Epithelial cell of proximal tubule (primary cell): ENCODE results near the gene KCNH8. TPM values are rescaled to one million over a fixed set of nuclear protein-coding genes. Genes with fewer than 3 reads are reported as not detected.

Source experiments
- DNase-seq: peaks from one replicate; pipeline ENCODE4 v3.0.0-alpha.2; 2011; ENCODE audit warnings: low read depth
- H3K4me3 ChIP-seq: 2 replicates; pipeline ENCODE4 v1.5.1; 2011; ENCODE audit warnings: low read depth, mild to moderate bottlenecking, low read length
- CTCF ChIP-seq: conservative IDR thresholded peaks from 2 replicates; pipeline ENCODE4 v1.5.1; 2012; ENCODE audit warnings: low read depth, mild to moderate bottlenecking, low read length
- total RNA-seq: library from RNA; depleted of rRNA; stranded (reverse); fragments of >200 nt; gene quantifications from 2 replicates; pipeline ENCODE4 v1.2.3, GENCODE V29; 2015

Gene KCNH8
- total RNA-seq, 1 donor from 2014 or later = 0.40 TPM

GRCh38 chr3:19348941-19349564, 200.7 kb downstream of the KCNH8 start:
- no peak overlapping the region for H3K4me3 ChIP-seq
- TF ChIP-seq CTCF = peak; percentile 77
- peak; percentile 13 for DNase-seq

GRCh38 chr3:19357947-19358346, 209.6 kb downstream of the KCNH8 start:
- no peak overlapping the region for H3K4me3 ChIP-seq
- no peak for TF ChIP-seq CTCF
- DNase-seq = no peak

- TF ChIP-seq CTCF = no peak
- H3K4me3 ChIP-seq = no peak overlapping the region
- no peak for DNase-seq
Measured at GRCh38 chr3:19363071-19363470, 214.8 kb downstream of the KCNH8 start.

- TF ChIP-seq CTCF = no peak
- H3K4me3 ChIP-seq = no peak overlapping the region
- DNase-seq = no peak
Measured at GRCh38 chr3:19364148-19364547, 215.8 kb downstream of the KCNH8 start.

- no peak overlapping the region for H3K4me3 ChIP-seq
- no peak for DNase-seq
- no peak for TF ChIP-seq CTCF
Measured at GRCh38 chr3:19365471-19365870, 217.2 kb downstream of the KCNH8 start.

- H3K4me3 ChIP-seq = no peak overlapping the region
- DNase-seq = no peak
- no peak for TF ChIP-seq CTCF
Measured at GRCh38 chr3:19384868-19385267, 236.6 kb downstream of the KCNH8 start.

GRCh38 chr3:19392150-19392549, 243.8 kb downstream of the KCNH8 start:
- no peak overlapping the region for H3K4me3 ChIP-seq
- no peak for TF ChIP-seq CTCF
- no peak for DNase-seq
